H9 (cell line): ENCODE measurements around the gene NMUR2. TPM values are rescaled to one million over a fixed set of nuclear protein-coding genes. Genes with fewer than 3 reads are reported as not detected.

Source experiments
- DNase-seq: peaks from one replicate; pipeline ENCODE4 v3.0.0-alpha.2; 2017
- H2AFZ ChIP-seq: one replicate; pipeline ENCODE4 v1.6.1; 2013; ENCODE audit warnings: mild to moderate bottlenecking, low read length, control low read depth, moderate library complexity
- H2AK5ac ChIP-seq: 2 replicates; pipeline ENCODE4 v1.6.1; 2013; ENCODE audit warnings: low read length, control low read depth, mixed read lengths; ENCODE audit not compliant: insufficient read length
- H2BK120ac ChIP-seq: one replicate; pipeline ENCODE4 v1.6.1; 2013; ENCODE audit warnings: low read depth, mild to moderate bottlenecking, low read length, control low read depth, inconsistent platforms; ENCODE audit not compliant: poor library complexity, severe bottlenecking
- H2BK12ac ChIP-seq: 2 replicates; pipeline ENCODE4 v1.6.1; 2013; ENCODE audit warnings: low read length, control low read depth, mixed read lengths, low read depth; ENCODE audit not compliant: insufficient read length
- H2BK15ac ChIP-seq: 2 replicates; pipeline ENCODE4 v1.6.1; 2013; ENCODE audit warnings: low read depth, low read length, control low read depth
- H2BK20ac ChIP-seq: one replicate; pipeline ENCODE4 v1.6.1; 2013; ENCODE audit warnings: low read depth, mild to moderate bottlenecking, low read length, control low read depth, inconsistent platforms; ENCODE audit not compliant: poor library complexity, severe bottlenecking
- H2BK5ac ChIP-seq: 2 replicates; pipeline ENCODE4 v1.6.1; 2013; ENCODE audit warnings: low read length, control low read depth, mixed read lengths; ENCODE audit not compliant: insufficient read length
- H3K14ac ChIP-seq: 2 replicates; pipeline ENCODE4 v1.6.1; 2013; ENCODE audit warnings: low read length, control low read depth; ENCODE audit not compliant: insufficient read depth
- H3K18ac ChIP-seq: 2 replicates; pipeline ENCODE4 v1.6.1; 2013; ENCODE audit warnings: low read depth, mild to moderate bottlenecking, mixed read lengths, low read length, control low read depth; ENCODE audit not compliant: insufficient read length
- H3K23ac ChIP-seq: 2 replicates; pipeline ENCODE4 v1.6.1; 2013; ENCODE audit warnings: low read length, control low read depth, mixed read lengths, low read depth; ENCODE audit not compliant: insufficient read length
- H3K23me2 ChIP-seq: 2 replicates; pipeline ENCODE4 v1.6.1; 2013; ENCODE audit warnings: low read depth, mild to moderate bottlenecking, mixed read lengths, low read length, control low read depth; ENCODE audit not compliant: insufficient read length, poor library complexity, severe bottlenecking
- H3K27ac ChIP-seq: 2 replicates; pipeline ENCODE4 v1.5.1; 2013; ENCODE audit warnings: low read length, control low read depth, mixed read lengths, low read depth; ENCODE audit not compliant: insufficient read length
- H3K27me3 ChIP-seq: 2 replicates; pipeline ENCODE4 v1.6.1; 2013; ENCODE audit warnings: low read length, control low read depth, inconsistent platforms; ENCODE audit not compliant: insufficient read depth
- H3K4ac ChIP-seq: 2 replicates; pipeline ENCODE4 v1.6.1; 2013; ENCODE audit warnings: low read depth, mild to moderate bottlenecking, control low read depth, inconsistent platforms, low read length, moderate library complexity
- H3K4me1 ChIP-seq: 2 replicates; pipeline ENCODE4 v1.6.1; 2013; ENCODE audit warnings: low read length, control low read depth, inconsistent platforms; ENCODE audit not compliant: insufficient read depth
- H3K4me2 ChIP-seq: 2 replicates; pipeline ENCODE4 v1.6.1; 2013; ENCODE audit warnings: low read length, control low read depth, mixed read lengths; ENCODE audit not compliant: insufficient read length, insufficient read depth
- H3K56ac ChIP-seq: 2 replicates; pipeline ENCODE4 v1.6.1; 2013; ENCODE audit warnings: low read depth, mild to moderate bottlenecking, mixed read lengths, low read length, control low read depth; ENCODE audit not compliant: insufficient read length
- H3K79me1 ChIP-seq: 2 replicates; pipeline ENCODE4 v1.6.1; 2013; ENCODE audit warnings: low read depth, mild to moderate bottlenecking, moderate library complexity, low read length, control low read depth, inconsistent platforms; ENCODE audit not compliant: insufficient read depth, poor library complexity, severe bottlenecking
- H3K79me2 ChIP-seq: 2 replicates; pipeline ENCODE4 v1.6.1; 2013; ENCODE audit warnings: low read length, control low read depth, inconsistent platforms; ENCODE audit not compliant: insufficient read depth
- H3K9ac ChIP-seq: 2 replicates; pipeline ENCODE4 v1.6.1; 2013; ENCODE audit warnings: low read length, control low read depth, mixed read lengths; ENCODE audit not compliant: insufficient read length; ENCODE audit errors: extremely low read depth
- H3K9me3 ChIP-seq: one replicate; pipeline ENCODE4 v1.6.1; 2013; ENCODE audit warnings: low read depth, low read length, inconsistent platforms; ENCODE audit not compliant: control insufficient read depth
- H3T11ph ChIP-seq: one replicate; pipeline ENCODE4 v1.6.1; 2013; ENCODE audit warnings: mild to moderate bottlenecking, low read length, control low read depth, inconsistent platforms
- H4K20me1 ChIP-seq: one replicate; pipeline ENCODE4 v1.6.1; 2013; ENCODE audit not compliant: control insufficient read depth, insufficient read length, insufficient read depth
- H4K5ac ChIP-seq: 2 replicates; pipeline ENCODE4 v1.6.1; 2013; ENCODE audit warnings: low read depth, mild to moderate bottlenecking, mixed read lengths, low read length, control low read depth; ENCODE audit not compliant: insufficient read length
- H4K8ac ChIP-seq: replicated peaks from 2 replicates; pipeline ENCODE4 v1.6.1; 2013; ENCODE audit warnings: low read length, control low read depth, mixed read lengths, low read depth; ENCODE audit not compliant: insufficient read length
- H4K91ac ChIP-seq: 2 replicates; pipeline ENCODE4 v1.6.1; 2013; ENCODE audit warnings: low read depth, mild to moderate bottlenecking, moderate library complexity, mixed read lengths, low read length, control low read depth; ENCODE audit not compliant: insufficient read length
- H3K27ac Mint-ChIP-seq, 3 experiments: 2 replicates in 2 of 3; 3 replicates in 1 of 3; pipeline ENCODE4 v1.8.0; 2020 to 2021; ENCODE audit warnings: mixed read lengths in 3 of 3, mild to moderate bottlenecking in 1 of 3, moderate library complexity in 1 of 3
- H3K27me3 Mint-ChIP-seq: 2 replicates; pipeline ENCODE4 v1.8.0; 2021; ENCODE audit warnings: low read depth, mild to moderate bottlenecking, moderate library complexity, mixed read lengths
- H3K36me3 Mint-ChIP-seq, 3 experiments: 2 replicates in 2 of 3; 3 replicates in 1 of 3; pipeline ENCODE4 v1.8.0; 2020 to 2021; ENCODE audit warnings: low read depth in 3 of 3, mixed read lengths in 3 of 3; ENCODE audit not compliant: insufficient read depth in 1 of 3
- H3K4me1 Mint-ChIP-seq, 2 experiments: 2 replicates each; pipeline ENCODE4 v1.8.0; 2020; ENCODE audit warnings: mixed read lengths in 2 of 2
- H3K4me3 Mint-ChIP-seq, 2 experiments: 2 replicates in 1 of 2; 3 replicates in 1 of 2; pipeline ENCODE4 v1.8.0; 2020 to 2021; ENCODE audit warnings: mild to moderate bottlenecking in 2 of 2, mixed read lengths in 2 of 2, moderate library complexity in 1 of 2
- H3K9me3 Mint-ChIP-seq, 2 experiments: 2 replicates in 1 of 2; 3 replicates in 1 of 2; pipeline ENCODE4 v1.8.0; 2020; ENCODE audit warnings: mild to moderate bottlenecking in 2 of 2, mixed read lengths in 2 of 2, moderate library complexity in 1 of 2
- WGBS: extraction: QIAGEN DNeasy Blood & Tissue Kit; methylation state at CpG from one replicate; pipeline ENCODE4 v1.1.7; 2013; ENCODE audit warnings: missing lambda C conversion rate, low lambda C conversion rate, mixed read lengths; ENCODE audit not compliant: insufficient read length; ENCODE audit errors: extremely low coverage; 5-methylcytosine and 5-hydroxymethylcytosine counted together
- total RNA-seq: library from RNA; stranded (reverse); gene quantifications from 2 replicates; pipeline ENCODE4 v1.2.1, GENCODE V29; 2021
- TF ChIP-seq, protein P1 (sequence below): fragments of 200-600 bp; sonication (generic); conservative IDR thresholded peaks from 3 replicates; pipeline ENCODE4 v1.8.0; 2021; ENCODE audit warnings: antibody characterized with exemption, mild to moderate bottlenecking

The NMUR2 gene
- total RNA-seq, 1 experiment from 2014 or later = 0.11 TPM

- H3K27me3 Mint-ChIP-seq = no peaks in the 10 kb centered on the region; the same call in 1 of the 2 replicates
- no peak overlapping the region for H3K14ac ChIP-seq
- peaks cover 3 to 5% of the 10 kb centered on the region in 2 experiments; a peak in 4 of 5 replicates for H3K9me3 Mint-ChIP-seq
- H3K4me3 Mint-ChIP-seq = no peak overlapping the region
- no peak overlapping the region for H3K23ac ChIP-seq
- no peaks in the 10 kb centered on the region for H3K27me3 ChIP-seq
- no peaks in the 10 kb centered on the region for H3K79me2 ChIP-seq
- H2BK12ac ChIP-seq = no peak overlapping the region
- H3K27ac ChIP-seq = no peak overlapping the region
- H3K9ac ChIP-seq = no peak overlapping the region
- H2AFZ ChIP-seq = no peak overlapping the region
- H2BK15ac ChIP-seq = no peak overlapping the region
- no peaks in the 10 kb centered on the region for H3K36me3 Mint-ChIP-seq
- no peak overlapping the region for H3K27ac Mint-ChIP-seq
- no peak for DNase-seq
- no peak overlapping the region for H2BK20ac ChIP-seq
- H3K4me1 Mint-ChIP-seq = no peaks in the 10 kb centered on the region
- WGBS = no CpG with 5 or more reads among the region's 1 CpG
- no peak overlapping the region for H2BK5ac ChIP-seq
- no peaks in the 10 kb centered on the region for H3K4me1 ChIP-seq
- H3K4me2 ChIP-seq = no peak overlapping the region
- H3K9me3 ChIP-seq = no peaks in the 10 kb centered on the region
- no peaks in the 10 kb centered on the region for H4K20me1 ChIP-seq
- H3K56ac ChIP-seq = no peak overlapping the region
- no peak overlapping the region for H3K18ac ChIP-seq
- TF ChIP-seq, protein P1, sequence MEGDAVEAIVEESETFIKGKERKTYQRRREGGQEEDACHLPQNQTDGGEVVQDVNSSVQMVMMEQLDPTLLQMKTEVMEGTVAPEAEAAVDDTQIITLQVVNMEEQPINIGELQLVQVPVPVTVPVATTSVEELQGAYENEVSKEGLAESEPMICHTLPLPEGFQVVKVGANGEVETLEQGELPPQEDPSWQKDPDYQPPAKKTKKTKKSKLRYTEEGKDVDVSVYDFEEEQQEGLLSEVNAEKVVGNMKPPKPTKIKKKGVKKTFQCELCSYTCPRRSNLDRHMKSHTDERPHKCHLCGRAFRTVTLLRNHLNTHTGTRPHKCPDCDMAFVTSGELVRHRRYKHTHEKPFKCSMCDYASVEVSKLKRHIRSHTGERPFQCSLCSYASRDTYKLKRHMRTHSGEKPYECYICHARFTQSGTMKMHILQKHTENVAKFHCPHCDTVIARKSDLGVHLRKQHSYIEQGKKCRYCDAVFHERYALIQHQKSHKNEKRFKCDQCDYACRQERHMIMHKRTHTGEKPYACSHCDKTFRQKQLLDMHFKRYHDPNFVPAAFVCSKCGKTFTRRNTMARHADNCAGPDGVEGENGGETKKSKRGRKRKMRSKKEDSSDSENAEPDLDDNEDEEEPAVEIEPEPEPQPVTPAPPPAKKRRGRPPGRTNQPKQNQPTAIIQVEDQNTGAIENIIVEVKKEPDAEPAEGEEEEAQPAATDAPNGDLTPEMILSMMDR = no peak
- H3T11ph ChIP-seq = no peak overlapping the region
- H2AK5ac ChIP-seq = no peak overlapping the region
- H4K8ac ChIP-seq = no peak overlapping the region
- no peak overlapping the region for H3K4ac ChIP-seq
- no peak overlapping the region for H4K5ac ChIP-seq
- H2BK120ac ChIP-seq = no peak overlapping the region
- no peak overlapping the region for H4K91ac ChIP-seq
- no peaks in the 10 kb centered on the region for H3K79me1 ChIP-seq
- no peaks in the 10 kb centered on the region for H3K23me2 ChIP-seq
Observed at GRCh38 chr5:152412129-152412528, 7.0 kb upstream of the NMUR2 start.
